HG03342 (cell line): ENCODE measurements around the gene NTRK3.

Experiments used
- ATAC-seq: cut with Tn5 transposase; IDR thresholded peaks from one replicate; pipeline ENCODE4 v1.9.1; 2021; ENCODE audit warnings: mild to moderate bottlenecking, moderate library complexity; ENCODE audit not compliant: unreplicated experiment

NTRK3 gene

DNA sequence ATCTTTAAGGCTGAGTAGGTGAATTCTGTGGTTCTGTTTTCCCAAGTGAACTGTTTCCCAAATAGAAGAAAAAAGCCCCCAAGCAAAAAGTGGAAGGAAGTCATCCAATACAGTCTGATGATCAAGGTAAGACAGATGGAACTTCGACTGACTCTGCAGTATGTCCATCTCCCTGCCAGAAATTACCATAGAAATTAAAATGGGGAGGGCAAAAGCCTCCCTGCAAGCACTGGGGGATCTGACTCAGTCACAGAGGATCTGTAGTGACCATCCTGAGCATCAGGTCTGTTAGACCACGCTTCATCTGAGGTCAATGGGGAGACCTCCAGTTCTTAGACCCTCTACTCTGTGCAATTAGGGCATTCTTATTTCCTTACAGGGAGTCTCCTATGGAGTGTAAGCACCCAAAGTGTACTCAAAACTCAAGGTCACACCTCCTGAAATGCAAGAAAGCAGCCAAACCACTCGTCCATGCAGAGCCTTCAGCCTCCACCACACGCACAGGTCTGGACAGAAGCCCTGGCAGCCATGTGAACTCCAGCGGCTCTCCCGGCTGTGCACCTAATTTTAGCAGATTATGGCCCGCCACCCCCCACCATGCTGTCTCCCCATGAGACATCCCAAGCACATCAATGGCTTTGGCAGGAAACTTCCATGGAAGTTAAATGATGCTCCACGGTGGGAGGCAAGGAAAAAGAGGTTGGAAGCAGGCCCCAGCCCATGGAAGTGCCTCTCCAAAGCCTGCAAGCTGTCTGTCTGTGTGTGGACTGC, 348.7 kb downstream of the NTRK3 start:
- ATAC-seq: no peak

GRCh38 chr15:87906444-87906843, 350.1 kb downstream of the NTRK3 start:
- no peak for ATAC-seq

DNA sequence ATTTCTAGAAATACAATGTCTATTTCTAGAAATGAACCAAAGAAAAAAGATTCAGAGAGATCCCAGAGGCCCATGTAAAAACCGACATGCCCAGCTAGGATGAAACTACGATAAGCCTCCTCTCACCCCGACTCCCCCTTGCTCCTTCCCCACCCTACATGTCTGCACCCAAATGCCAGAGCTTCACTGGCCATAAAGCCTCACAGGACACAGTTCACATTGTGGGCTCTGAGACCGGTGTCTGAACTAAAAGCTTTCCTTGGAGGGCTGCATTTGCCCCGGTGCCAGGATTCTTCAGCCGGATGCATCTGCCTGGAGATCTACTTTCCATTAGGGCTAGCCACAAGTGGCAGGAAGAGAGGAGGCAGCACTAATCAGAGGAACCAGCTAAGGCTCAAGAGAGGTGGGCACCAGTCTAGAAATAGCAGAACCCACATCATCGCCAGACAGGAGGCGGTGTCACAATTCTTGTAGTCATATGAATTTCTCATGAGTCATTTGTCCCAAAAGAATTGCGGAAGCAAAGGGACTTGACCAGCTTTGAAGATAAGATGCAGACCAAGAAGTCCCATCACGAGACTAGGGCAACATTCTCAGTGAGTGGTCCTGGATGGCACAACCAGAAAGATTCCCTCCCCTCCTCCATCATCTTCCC, 353.6 kb downstream of the NTRK3 start:
- ATAC-seq: no peak

DNA sequence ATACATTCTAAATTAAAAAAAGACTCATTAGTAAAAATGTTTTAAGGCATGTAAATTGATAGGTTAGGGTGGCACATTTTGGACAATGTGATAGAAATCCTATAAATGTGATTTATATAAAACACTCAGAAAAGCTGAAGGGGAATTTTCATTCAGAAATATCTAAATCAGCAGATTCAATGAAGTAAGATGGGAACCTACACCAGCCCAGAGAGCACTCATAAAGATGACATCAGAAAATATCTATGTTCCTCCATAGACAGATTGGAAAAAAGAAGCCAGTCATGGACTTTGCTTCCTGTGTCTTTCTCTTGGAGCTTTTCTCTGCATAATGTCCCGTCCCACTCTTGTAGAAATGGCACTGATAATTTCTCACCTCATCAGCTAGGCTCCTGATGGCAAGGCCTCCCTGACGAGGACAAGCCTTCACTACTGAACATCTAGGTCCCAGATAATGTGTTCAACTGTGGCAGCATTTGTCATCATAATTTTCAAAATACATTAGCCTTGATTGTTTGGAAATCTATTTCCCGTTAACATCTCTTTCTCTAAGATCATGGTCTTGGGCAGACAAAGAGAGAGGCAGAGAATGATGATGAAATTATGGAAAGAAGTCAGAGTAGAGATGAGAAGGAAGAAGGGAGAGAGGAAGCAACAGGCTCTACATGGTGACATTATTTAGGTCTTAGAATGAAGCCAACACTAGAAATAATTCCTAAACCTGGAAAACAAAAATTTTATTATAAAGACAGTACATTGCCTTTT, 354.4 kb downstream of the NTRK3 start:
- ATAC-seq: no peak

DNA sequence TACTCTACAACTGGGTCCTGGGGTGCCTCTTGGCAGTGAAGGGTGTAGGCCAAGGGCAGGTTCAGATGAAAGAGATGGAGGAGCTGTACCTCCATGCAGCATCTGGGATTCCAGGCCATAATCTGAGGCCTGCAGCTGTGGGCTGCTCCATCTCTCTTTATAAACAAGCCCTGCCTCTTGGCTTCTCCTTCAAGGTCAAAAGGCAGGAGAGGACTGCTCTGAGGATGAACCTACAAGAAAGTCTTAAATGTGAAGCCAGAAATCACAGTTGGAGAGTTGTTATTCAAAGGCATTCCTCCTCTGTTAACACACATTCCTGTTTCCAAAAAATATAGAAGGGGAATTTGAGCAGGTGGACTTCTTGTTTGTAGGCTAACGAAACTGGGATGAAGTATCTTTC, 355.5 kb downstream of the NTRK3 start:
- no peak for ATAC-seq

DNA sequence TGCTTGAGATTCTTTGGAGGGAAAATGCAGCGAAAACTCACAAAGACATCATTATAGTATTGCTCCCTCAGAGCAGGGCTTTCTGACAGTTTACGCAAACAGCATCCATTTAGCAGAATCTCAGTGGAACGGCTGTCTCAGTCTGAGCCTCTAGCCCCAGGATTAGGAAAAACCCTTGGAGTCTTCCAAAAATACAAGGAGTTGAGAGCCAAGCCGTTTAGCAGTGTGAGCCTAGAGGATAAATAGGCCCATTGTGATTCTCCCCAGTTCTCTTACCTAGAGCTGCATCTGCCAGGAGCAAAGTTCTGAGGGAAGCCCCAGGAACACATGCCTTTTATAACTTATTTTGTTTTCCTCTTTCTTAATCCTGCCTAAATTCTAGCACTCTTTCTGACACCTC, 359.6 kb downstream of the NTRK3 start:
- no peak for ATAC-seq

- no peak for ATAC-seq
Observed at GRCh38 chr15:87887177-87887576, 369.4 kb downstream of the NTRK3 start.

DNA sequence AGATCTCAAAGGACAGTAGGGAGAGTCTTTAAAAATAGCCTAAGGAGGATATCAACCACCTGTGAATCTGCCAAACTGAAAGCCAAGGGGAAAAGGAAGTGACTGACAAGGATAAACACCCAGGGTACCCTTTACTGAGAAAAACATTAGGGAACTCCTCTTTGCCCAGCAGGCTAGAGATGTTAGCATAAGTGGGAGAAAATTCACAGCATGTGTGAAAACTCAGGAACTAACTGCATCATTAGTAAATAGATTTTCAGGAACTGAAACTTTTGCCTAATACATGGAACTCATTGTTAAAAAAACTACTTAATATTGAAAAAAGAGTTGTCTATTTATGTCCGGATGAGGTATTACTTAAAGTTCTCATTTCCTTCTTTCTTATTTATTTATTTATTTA, 375.5 kb downstream of the NTRK3 start:
- ATAC-seq: no peak

DNA sequence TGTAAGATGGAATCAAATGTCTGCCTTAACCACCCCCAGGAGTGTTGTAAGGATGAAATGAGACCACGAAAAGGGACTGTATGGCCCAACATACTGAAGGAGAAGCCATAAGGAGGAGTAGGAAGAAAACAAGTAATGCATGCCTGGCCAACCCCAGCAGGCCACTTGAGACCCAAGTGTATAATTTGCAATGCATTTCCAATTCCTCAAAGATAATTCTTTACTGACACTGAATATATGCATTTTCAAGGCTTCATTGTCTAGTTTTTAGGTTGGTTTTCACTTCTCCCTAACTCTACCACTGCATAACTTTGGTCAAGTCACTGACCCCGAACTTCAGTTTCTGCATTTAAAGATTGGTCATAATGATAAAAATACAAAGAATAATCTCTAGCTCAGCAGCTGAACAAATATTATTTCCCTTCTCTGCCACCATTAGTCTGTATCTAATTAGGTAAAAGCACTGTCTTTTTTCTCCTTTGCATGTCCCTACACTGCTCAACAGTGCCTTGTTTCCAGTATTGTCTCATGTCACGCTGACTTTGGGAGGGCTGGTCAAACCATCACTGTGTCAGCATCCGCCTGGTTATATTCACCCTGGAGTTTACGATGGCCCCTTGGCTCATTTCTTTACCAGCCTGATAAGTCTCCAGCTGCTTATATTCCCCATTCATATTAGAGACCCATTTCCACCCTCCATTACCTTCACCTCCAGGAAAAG, 378.6 kb downstream of the NTRK3 start:
- ATAC-seq: no peak

- ATAC-seq: no peak
Observed at GRCh38 chr15:87877114-87877810, 379.3 kb downstream of the NTRK3 start.

DNA sequence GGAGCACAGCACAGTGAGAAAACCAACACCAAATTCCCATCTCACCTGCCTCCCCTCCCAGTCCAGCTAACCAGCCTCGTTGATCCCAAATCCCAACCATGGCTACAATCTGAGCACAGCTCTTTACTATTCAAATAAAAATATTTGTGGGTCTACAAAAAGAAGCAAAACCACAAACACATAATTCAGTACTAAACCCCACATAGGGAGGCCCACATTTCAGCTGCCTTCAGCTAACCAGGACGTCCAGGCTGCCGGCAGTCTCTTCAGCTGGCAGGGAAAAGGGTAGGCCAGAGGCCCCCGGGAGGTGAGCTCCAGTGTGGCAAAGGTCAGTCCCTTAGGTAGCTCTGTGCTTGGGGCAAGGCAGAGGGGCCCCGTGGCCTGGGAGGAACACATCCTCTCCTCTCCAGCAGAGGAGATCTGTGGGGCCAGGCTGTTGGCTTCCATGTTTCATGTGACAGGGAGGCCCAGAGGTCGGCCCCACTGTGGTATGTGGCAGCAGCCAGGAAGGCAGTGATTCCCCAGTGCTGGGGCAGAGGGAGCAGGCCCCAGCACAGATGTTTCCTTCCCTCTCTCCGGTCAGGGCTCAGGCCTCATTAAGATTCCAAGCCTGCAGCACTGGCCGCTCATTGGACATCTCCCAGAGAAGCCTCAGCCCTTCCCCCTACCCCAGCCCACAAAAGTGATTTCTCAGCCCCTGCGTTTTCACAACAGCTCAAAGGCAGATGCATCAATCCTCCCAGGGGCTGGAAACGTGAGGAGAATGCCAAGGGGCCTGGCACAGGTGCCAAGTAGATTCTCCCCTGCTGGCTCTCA, 381.4 kb downstream of the NTRK3 start:
- ATAC-seq: no peak

DNA sequence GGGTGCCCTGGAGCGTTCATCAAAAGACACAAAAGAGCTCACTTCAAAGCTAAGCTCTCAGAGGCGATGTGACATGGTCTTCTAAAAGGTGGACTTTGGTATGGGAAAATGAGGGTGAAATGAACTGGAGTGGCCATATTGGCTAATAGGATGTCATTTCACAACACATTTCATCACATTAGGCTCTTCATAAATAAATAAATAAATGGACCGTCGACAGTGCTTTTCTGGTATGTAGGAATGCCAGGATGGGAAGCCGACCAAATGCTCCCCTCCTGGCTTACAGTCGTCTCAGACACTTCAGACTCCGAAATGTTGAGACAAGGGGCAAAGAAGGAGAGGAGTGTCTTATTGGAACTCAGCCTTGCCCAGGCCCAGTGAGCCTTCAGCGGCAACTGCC, 383.0 kb downstream of the NTRK3 start:
- no peak for ATAC-seq

GRCh38 chr15:87871731-87872320, 384.7 kb downstream of the NTRK3 start:
- no peak for ATAC-seq

GRCh38 chr15:87871258-87871681, 385.3 kb downstream of the NTRK3 start:
- no peak for ATAC-seq

DNA sequence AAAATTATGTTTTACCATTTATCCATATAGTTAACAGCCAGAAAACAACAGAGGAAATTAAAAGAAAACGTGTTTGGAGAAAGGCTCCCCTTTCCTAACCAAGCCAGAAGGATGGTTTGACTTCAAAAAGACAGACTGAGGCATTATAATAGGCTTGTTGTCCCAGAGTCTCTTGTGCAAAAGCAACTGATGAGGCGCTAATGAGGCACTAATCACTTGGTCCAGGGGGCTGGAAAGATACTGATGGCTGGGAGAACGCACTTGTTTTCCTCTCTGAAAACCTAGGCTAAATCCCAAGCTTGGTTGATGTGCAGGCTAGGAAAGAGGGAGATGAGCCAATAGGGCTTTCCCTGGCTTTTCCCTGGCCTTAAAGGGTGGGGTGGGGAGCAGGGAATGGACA, 389.6 kb downstream of the NTRK3 start:
- no peak for ATAC-seq

- ATAC-seq: no peak
Observed at GRCh38 chr15:87863152-87863551, 393.4 kb downstream of the NTRK3 start.

DNA sequence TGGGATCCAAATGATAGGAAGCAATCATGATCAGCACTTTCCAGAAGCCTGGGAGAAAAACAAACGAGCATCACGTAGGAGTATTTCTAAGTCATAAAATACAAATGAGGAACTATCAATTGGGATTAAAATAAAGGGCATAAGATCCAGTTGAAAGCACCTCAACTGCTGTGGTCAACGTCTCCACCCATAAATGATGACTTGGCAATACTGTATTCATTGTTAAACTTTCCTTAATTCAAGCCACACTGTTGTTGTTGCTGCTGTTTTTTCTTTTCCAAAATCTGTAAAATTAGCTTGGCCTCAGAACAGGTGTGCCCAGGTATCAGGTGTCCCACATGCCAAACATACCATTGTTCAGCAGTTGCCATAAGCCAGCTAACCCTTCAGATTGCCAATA, 395.8 kb downstream of the NTRK3 start:
- ATAC-seq: no peak

DNA sequence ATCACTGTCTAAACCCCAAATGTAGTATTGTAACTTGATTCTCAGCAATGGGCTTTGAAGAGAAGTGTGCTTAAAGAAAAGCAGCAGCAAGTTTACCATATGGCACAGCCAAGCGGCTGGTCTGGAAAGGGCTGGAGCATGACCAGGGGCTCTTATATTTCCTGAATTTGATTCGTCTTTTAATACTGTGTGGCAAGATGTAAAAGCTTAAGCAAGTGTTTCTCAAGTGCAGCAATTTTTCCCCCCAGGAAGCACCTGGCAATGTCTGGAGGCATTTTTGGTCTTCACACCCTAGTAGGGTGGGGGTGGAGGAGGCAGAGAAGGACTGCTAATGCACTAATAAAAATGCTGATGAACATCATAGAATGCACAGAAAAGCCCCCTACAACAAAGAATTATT, 397.9 kb downstream of the NTRK3 start:
- no peak for ATAC-seq

DNA sequence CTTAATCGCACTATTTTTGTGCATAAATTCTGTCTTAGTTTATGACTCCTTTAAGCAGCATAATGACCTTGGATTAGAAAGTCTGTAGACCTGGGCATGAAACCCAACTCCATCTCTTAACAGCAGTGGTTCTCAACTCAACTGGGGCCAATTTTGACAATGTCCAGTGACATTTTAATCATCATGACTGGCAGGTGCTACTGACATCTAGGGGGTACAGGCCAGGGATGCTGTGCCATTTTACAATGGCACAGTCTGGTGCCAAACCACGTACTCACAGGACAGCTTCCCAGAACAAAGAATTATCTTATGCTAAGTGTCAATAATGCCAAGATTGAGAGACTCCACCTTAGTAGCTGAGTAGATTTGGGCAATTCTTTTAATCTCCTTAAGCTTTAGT, 405.0 kb downstream of the NTRK3 start:
- no peak for ATAC-seq
